LNCaP clone FGC (cell line): ENCODE data around the gene RXRA.

ENCODE experiments used
- DNase-seq: peaks from one replicate; pipeline ENCODE4 v3.0.0-alpha.2; 2011; ENCODE audit warnings: low read depth
- H3K4me3 ChIP-seq: 2 replicates; pipeline ENCODE4 v1.5.1; 2011; ENCODE audit warnings: mild to moderate bottlenecking, low read depth, low read length, control low read depth
- CTCF ChIP-seq: IDR thresholded peaks from 2 replicates; pipeline ENCODE4 v1.5.1; 2012; ENCODE audit warnings: mild to moderate bottlenecking; ENCODE audit not compliant: control insufficient read depth, insufficient read depth; ENCODE audit errors: extremely low read depth

RXRA gene

GRCh38 chr9:134444038-134444315 lies 117.7 kb downstream of the RXRA start:
- no peak overlapping the region for H3K4me3 ChIP-seq
- no peak for TF ChIP-seq CTCF
- DNase-seq: no peak

- no peak for TF ChIP-seq CTCF
- no peak overlapping the region for H3K4me3 ChIP-seq
- DNase-seq: no peak
Measured at GRCh38 chr9:134445000-134445399, 118.7 kb downstream of the RXRA start.

GRCh38 chr9:134449180-134449916 lies 123.1 kb downstream of the RXRA start:
- peak; percentile 96 for TF ChIP-seq CTCF
- H3K4me3 ChIP-seq: no peak overlapping the region
- peak; percentile 83 for DNase-seq

GRCh38 chr9:134451700-134452458 lies 125.6 kb downstream of the RXRA start:
- no peak overlapping the region for H3K4me3 ChIP-seq
- TF ChIP-seq CTCF: no peak
- DNase-seq: no peak

- no peak for TF ChIP-seq CTCF
- DNase-seq: no peak
- no peak overlapping the region for H3K4me3 ChIP-seq
Measured at GRCh38 chr9:134452728-134453127, 126.5 kb downstream of the RXRA start.

- no peak for DNase-seq
- no peak for TF ChIP-seq CTCF
Measured at GRCh38 chr9:134453776-134454475, 127.7 kb downstream of the RXRA start.

More at GRCh38 chr9:134453776-134454475, 127.7 kb downstream of the RXRA start:
- H3K4me3 ChIP-seq: no peak overlapping the region
